ENCODE measurements around the gene SMC5. TPM values are rescaled to one million over a fixed set of nuclear protein-coding genes. Genes with fewer than 3 reads are reported as not detected.

SMC5 gene
- total RNA-seq, 4 donors from 2014 or later, result 23.4 to 74.4 (median 39.7) TPM

DNA sequence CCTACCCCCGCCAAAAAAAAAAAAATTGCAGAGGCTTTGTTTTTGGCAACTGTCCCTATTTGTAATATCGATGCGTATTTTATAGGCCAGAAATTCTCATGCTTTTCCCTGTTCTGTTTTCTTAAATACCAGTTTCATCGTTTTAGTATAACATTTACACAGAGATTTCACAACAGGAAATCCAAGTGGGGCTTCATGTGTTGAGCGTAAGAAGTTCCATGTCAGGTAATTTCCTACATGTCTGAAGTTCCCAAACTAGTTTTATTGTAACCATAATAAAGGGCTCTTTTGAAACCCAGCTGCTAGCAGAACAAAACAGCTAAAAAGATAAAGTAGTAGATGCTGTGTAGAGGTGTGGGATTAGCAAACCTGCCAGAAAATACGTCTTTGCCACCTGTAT is 4.2 kb downstream of the SMC5 start:
- Histone ChIP-seq H3K27me3 (no peaks in the 10 kb centered on the region), H3K36me3 (peaks cover 0 to 27% of the 10 kb centered on the region in 2 donors), H3K4me3 (no peak overlapping the region), H3K4me1 (peaks cover 8 to 48% (median 24%) of the 10 kb centered on the region in 3 donors), H3K9me3 (no peaks in the 10 kb centered on the region), H3K27ac (peak overlapping the region; percentile 55 to 74 (median 64))
- TF ChIP-seq EP300 (IDR thresholded peaks at IDR 0.05), result no peak
- ATAC-seq, result no peak
- WGBS, 2 donors (ENCODE audit: low coverage in 1 of 2), result 17 to 18% methylated on average over 6 of the region's 6 CpGs

DNA sequence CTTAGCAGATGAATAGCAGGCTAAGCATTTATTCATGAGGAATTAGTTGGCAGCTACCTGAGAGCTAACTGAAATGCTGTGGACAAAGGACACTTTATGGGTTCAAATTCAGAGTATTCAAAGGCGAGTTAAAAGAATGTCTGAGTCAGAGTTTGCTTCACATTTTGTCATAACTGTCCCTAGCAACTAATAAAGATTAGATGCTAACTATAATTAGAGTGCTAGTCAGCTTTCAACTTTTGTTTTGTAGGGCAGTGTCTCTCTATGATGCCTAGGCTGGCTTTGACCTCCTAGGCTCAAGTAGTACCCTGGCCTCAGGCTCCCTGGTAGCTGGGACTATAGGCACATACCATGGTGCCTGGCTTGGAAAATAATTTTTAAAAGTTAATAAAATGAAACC is 4.6 kb downstream of the SMC5 start:
- Histone ChIP-seq H3K4me1 (peaks cover 8 to 44% (median 24%) of the 10 kb centered on the region in 3 donors), H3K27me3 (no peaks in the 10 kb centered on the region), H3K4me3 (no peak overlapping the region), H3K9me3 (no peaks in the 10 kb centered on the region), H3K36me3 (peaks cover 0 to 27% of the 10 kb centered on the region in 2 donors), H3K27ac (peak overlapping the region; percentile 55 to 74 (median 64))
- WGBS, 2 donors (ENCODE audit: low coverage in 1 of 2), result 0 to 14% methylated on average over 1 of the region's 1 CpG
- no peak for ATAC-seq
- TF ChIP-seq POLR2AphosphoS5 (IDR thresholded peaks at IDR 0.05) (peak; percentile 54), POLR2A (IDR thresholded peaks at IDR 0.05) (no peak)

DNA sequence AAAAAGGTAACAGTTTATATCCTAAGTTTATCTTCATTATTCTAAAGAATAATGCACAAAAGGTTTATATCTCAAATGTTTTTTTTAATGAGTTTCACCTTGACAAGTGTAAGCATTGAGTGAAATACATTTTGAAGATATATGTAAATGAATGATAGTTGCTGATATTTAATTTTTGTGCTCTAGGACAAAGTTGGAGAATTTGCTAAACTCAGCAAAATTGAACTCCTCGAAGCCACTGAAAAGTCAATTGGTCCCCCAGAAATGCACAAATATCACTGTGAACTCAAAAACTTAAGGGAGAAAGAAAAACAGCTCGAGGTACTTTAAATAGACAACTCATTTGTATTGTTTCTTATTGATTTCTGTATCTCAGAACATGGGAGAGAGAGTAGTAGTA is 19.5 kb downstream of the SMC5 start:
- H3K4me1 ChIP-seq, result peaks cover 0 to 4% (median 0%) of the 10 kb centered on the region in 3 donors
- no peak for ATAC-seq

DNA sequence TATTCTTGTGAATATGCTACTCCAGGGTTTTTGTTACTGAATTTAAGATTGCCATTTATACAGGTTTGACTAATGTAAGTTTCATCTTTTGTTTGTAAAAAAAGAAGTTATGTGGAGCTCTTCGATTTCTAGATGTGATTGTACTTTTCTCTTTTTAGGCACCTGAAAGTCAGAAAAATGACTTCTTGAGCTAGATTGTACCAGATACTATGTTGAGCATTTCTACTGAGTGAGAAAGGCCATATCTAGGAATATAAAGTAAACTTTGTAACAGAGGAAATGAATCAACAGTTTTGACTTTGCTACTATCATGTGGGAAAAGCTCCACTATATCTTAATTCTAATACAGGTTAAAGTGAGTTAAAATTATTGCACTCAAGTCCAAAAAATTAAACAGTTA is 25.1 kb downstream of the SMC5 start:
- H3K9me3 ChIP-seq, result no peaks in the 10 kb centered on the region
- TF ChIP-seq, protein P1, sequence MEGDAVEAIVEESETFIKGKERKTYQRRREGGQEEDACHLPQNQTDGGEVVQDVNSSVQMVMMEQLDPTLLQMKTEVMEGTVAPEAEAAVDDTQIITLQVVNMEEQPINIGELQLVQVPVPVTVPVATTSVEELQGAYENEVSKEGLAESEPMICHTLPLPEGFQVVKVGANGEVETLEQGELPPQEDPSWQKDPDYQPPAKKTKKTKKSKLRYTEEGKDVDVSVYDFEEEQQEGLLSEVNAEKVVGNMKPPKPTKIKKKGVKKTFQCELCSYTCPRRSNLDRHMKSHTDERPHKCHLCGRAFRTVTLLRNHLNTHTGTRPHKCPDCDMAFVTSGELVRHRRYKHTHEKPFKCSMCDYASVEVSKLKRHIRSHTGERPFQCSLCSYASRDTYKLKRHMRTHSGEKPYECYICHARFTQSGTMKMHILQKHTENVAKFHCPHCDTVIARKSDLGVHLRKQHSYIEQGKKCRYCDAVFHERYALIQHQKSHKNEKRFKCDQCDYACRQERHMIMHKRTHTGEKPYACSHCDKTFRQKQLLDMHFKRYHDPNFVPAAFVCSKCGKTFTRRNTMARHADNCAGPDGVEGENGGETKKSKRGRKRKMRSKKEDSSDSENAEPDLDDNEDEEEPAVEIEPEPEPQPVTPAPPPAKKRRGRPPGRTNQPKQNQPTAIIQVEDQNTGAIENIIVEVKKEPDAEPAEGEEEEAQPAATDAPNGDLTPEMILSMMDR (IDR thresholded peaks at IDR 0.05), result no peak
- no peak for TF ChIP-seq POLR2AphosphoS5 (IDR thresholded peaks at IDR 0.05)
- TF ChIP-seq POLR2A (IDR thresholded peaks at IDR 0.05), result no peak
- no peak for TF ChIP-seq EP300 (IDR thresholded peaks at IDR 0.05)
- no peak for ATAC-seq
- no peak overlapping the region for H3K4me3 ChIP-seq
- no peaks in the 10 kb centered on the region for H3K27me3 ChIP-seq
- 67 to 71% methylated on average over 1 of the region's 1 CpG for whole genome bisulfite sequencing, 2 donors (ENCODE audit: low coverage in 1 of 2)
- H3K27ac ChIP-seq, result no peak overlapping the region
- peaks cover 0 to 62% of the 10 kb centered on the region in 2 donors for H3K36me3 ChIP-seq
- H3K4me1 ChIP-seq, result peaks cover 2 to 17% (median 6%) of the 10 kb centered on the region in 3 donors

More for the DNA sequence above, 19.5 kb downstream of the SMC5 start:
- Histone ChIP-seq H3K27ac (no peak overlapping the region), H3K36me3 (peaks cover 0 to 45% of the 10 kb centered on the region in 2 donors), H3K9me3 (no peaks in the 10 kb centered on the region), H3K4me3 (no peak overlapping the region), H3K27me3 (no peaks in the 10 kb centered on the region)
- 82 to 83% methylated on average over 2 of the region's 2 CpGs for WGBS, 2 donors (ENCODE audit: low coverage in 1 of 2)
- TF ChIP-seq POLR2A (IDR thresholded peaks at IDR 0.05), result no peak
- TF ChIP-seq, protein P1 (IDR thresholded peaks at IDR 0.05), result no peak
- TF ChIP-seq POLR2AphosphoS5 (IDR thresholded peaks at IDR 0.05), result no peak
- TF ChIP-seq EP300 (IDR thresholded peaks at IDR 0.05), result no peak

DNA sequence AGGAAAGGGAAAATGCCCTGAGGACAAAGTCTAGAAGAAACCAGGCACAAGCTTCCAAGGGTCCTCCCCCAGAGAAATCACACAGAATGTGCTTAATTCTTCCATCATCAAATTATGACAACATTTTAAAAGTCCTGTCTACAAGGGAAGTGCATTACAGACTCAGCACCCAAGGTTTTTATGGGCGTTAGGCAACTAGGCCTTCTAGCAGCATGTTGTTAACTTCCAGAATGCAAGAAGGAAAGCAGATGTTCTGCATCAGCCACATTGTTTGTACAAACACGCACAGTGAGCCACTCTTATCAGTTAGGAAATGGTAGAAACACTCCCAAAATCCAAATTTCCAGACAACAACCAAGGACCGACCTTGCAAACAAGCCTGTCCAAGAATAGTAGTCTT is 26.5 kb downstream of the SMC5 start:
- TF ChIP-seq POLR2A (IDR thresholded peaks at IDR 0.05) (no peak), POLR2AphosphoS5 (IDR thresholded peaks at IDR 0.05) (peak; percentile 35)
- Histone ChIP-seq H3K9me3 (no peaks in the 10 kb centered on the region), H3K27ac (peak overlapping the region in 1 of 4 donors; percentile 29), H3K4me1 (peaks cover 2 to 26% (median 6%) of the 10 kb centered on the region in 3 donors), H3K4me3 (no peak overlapping the region), H3K36me3 (peaks cover 0 to 48% of the 10 kb centered on the region in 2 donors), H3K27me3 (no peaks in the 10 kb centered on the region)
- peak; percentile 79 for ATAC-seq
- whole genome bisulfite sequencing, 2 donors (ENCODE audit: low coverage in 1 of 2), result 31 to 52% methylated on average over 2 to 3 of the region's 3 CpGs

DNA sequence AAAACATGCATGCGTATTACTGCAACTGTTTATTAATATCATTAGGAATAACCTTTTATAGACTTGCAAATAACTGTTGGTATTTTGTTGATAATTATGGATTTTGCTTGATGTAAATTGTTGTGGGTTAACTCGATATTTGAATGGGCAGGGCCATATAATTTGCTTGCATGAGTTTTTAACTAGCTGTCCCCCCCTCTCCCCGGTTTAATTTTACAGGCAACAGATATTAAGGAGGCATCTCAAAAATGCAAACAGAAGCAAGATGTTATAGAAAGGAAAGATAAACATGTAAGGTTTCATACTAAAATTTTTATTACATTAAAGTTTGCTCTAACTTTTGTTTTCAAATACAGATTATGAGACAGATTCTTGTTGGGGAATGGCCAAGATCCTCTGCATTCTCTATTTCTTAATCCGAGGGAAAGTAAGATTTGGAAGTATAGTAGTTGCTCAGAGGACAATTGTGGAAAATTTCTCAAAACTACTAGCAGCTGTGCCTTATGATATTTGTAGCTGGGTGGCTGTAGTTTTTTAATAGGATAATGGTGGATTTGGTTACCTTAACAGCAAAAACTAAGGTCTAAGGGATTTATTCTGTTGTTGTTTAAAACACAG is 27.3 kb downstream of the SMC5 start:
- TF ChIP-seq POLR2AphosphoS5 (IDR thresholded peaks at IDR 0.05) (no peak), POLR2A (IDR thresholded peaks at IDR 0.05) (no peak), EP300 (IDR thresholded peaks at IDR 0.05) (no peak)
- TF ChIP-seq, protein P1 (IDR thresholded peaks at IDR 0.05), result no peak
- H3K36me3 ChIP-seq, result peaks cover 0 to 42% of the 10 kb centered on the region in 2 donors
- no peak overlapping the region for H3K27ac ChIP-seq
- H3K4me3 ChIP-seq, result no peak overlapping the region
- peaks cover 2 to 28% (median 6%) of the 10 kb centered on the region in 3 donors for H3K4me1 ChIP-seq
- no peaks in the 10 kb centered on the region for H3K27me3 ChIP-seq
- WGBS, 2 donors (ENCODE audit: low coverage in 1 of 2), result 60 to 76% methylated on average over 4 of the region's 4 CpGs
- H3K9me3 ChIP-seq, result no peaks in the 10 kb centered on the region
- no peak for ATAC-seq
